Upper lobe of left lung (tissue), 6 donors: ENCODE measurements around the gene SYT5. TPM values are rescaled to one million over a fixed set of nuclear protein-coding genes. Genes with fewer than 3 reads are reported as not detected.
"Not testable (repeated sequence)": the region's sequence is repeated elsewhere in the genome, so short reads cannot be mapped to it uniquely, and the experiment has no call there.

Experiments
- ATAC-seq, 2 donors: fragments of 200-7000 bp; cut with Tn5 transposase; one replicate each; pipeline ENCODE4 v1.9.1; 2022; ENCODE audit warnings: mild to moderate bottlenecking in 2 of 2, moderate library complexity in 2 of 2; ENCODE audit not compliant: low FRiP score in 2 of 2
- DNase-seq, 2 donors: peaks; one replicate each; pipeline ENCODE4 v3.0.0-alpha.2; 2019 to 2020
- H3K27ac ChIP-seq, 4 donors: fragments of 200-600 bp; sonication (generic); one replicate each; pipeline ENCODE4 v1.5.1; 2016 to 2019
- H3K27me3 ChIP-seq, 4 donors: fragments of 200-600 bp; sonication (generic); one replicate each; pipeline ENCODE4 v1.5.1; 2017 to 2019
- H3K36me3 ChIP-seq, 4 donors: fragments of 200-600 bp; sonication (generic); one replicate each; pipeline ENCODE4 v1.5.1; 2016 to 2019
- H3K4me1 ChIP-seq, 4 donors: fragments of 200-600 bp; sonication (generic); one replicate each; pipeline ENCODE4 v1.5.1; 2018 to 2019
- H3K4me3 ChIP-seq, 4 donors: fragments of 200-600 bp; sonication (generic); one replicate each; pipeline ENCODE4 v1.5.1; 2017 to 2019; ENCODE audit warnings: mild to moderate bottlenecking in 2 of 4, moderate library complexity in 1 of 4
- H3K9me3 ChIP-seq, 4 donors: fragments of 200-600 bp; sonication (generic); one replicate each; pipeline ENCODE4 v1.5.1; 2018 to 2019
- CTCF ChIP-seq, 6 experiments: fragments of 450-650 bp in 4 of 6; fragments of 200-600 bp in 2 of 6; sonication (generic) in 2 of 6; IDR thresholded peaks; one replicate each; pipeline ENCODE4 v1.5.1; 2016 to 2019; ENCODE audit warnings: antibody characterized with exemption in 6 of 6
- EP300 ChIP-seq, 4 donors: sonication (generic); formaldehyde crosslinking; IDR thresholded peaks; one replicate each; pipeline ENCODE4 v1.5.1; 2017; ENCODE audit warnings: antibody characterized with exemption in 4 of 4, control low read depth in 2 of 4
- POLR2A ChIP-seq, 4 donors: fragments of 450-650 bp; IDR thresholded peaks; one replicate each; pipeline ENCODE4 v1.5.1; 2016 to 2017; ENCODE audit warnings: antibody characterized with exemption in 4 of 4, mild to moderate bottlenecking in 2 of 4
- POLR2AphosphoS5 ChIP-seq, 2 donors: sonication (generic); formaldehyde crosslinking; IDR thresholded peaks; one replicate each; pipeline ENCODE4 v1.5.1; 2017; ENCODE audit warnings: antibody characterized with exemption in 2 of 2
- WGBS, 2 donors: methylation state at CpG; one replicate each; pipeline ENCODE4 v1.1.5; 2017 to 2018; 5-methylcytosine and 5-hydroxymethylcytosine counted together
- total RNA-seq, 6 donors: library from RNA; depleted of rRNA in 4 of 6; stranded (reverse); fragments of >200 nt in 4 of 6; gene quantifications; one replicate each; pipeline versions ENCODE4 v1.1.0 to v1.2.1, GENCODE V29; 2016 to 2021
- donor health status: DM: no; HTN: no; CAD: no; lungs with moderate emphysema.
- donor health status: DM: no; HTN: yes; CAD: no; lungs with severe emphysema.

SYT5 gene
- total RNA-seq, 6 donors from 2014 or later: 0.11 to 0.91 TPM; not detected in 4

- Histone ChIP-seq H3K4me1 (no peaks in the 10 kb centered on the region), H3K9me3 (no peaks in the 10 kb centered on the region), H3K4me3 (no peak overlapping the region), H3K27me3 (no peaks in the 10 kb centered on the region), H3K27ac (no peak overlapping the region), H3K36me3 (peaks cover 2 to 45% (median 35%) of the 10 kb centered on the region in 4 donors)
- ATAC-seq (no peak), DNase-seq (no peak)
- 77 to 84% methylated on average over 7 of the region's 7 CpGs for WGBS, 2 donors
- TF ChIP-seq EP300 (IDR thresholded peaks at IDR 0.05) (no peak), CTCF (IDR thresholded peaks at IDR 0.05) (no peak), POLR2AphosphoS5 (IDR thresholded peaks at IDR 0.05) (no peak), POLR2A (IDR thresholded peaks at IDR 0.05) (no peak)
Observed at GRCh38 chr19:55225415-55225958, 45.4 kb upstream of the SYT5 start.

- not testable (repeated sequence) for H3K27ac ChIP-seq, DNase-seq, H3K4me3 ChIP-seq, H3K4me1 ChIP-seq, H3K9me3 ChIP-seq, ATAC-seq, H3K27me3 ChIP-seq
- 51 to 79% methylated on average over 7 to 11 of the region's 11 CpGs for WGBS, 2 donors
- peaks cover 0 to 39% (median 29%) of the 10 kb centered on the region in 4 donors for H3K36me3 ChIP-seq
Observed at GRCh38 chr19:55224679-55225414, 44.8 kb upstream of the SYT5 start.

- no peaks in the 10 kb centered on the region for H3K27me3 ChIP-seq
- no peak overlapping the region for H3K27ac ChIP-seq
- DNase-seq: no peak
- peaks cover 0 to 32% (median 22%) of the 10 kb centered on the region in 4 donors for H3K36me3 ChIP-seq
- no peak overlapping the region for H3K4me3 ChIP-seq
- 77 to 82% methylated on average over 14 to 21 of the region's 26 CpGs for WGBS, 2 donors
- TF ChIP-seq CTCF (IDR thresholded peaks at IDR 0.05) (no peak), POLR2AphosphoS5 (IDR thresholded peaks at IDR 0.05) (no peak), EP300 (IDR thresholded peaks at IDR 0.05) (no peak), POLR2A (IDR thresholded peaks at IDR 0.05) (no peak)
- peak in 1 of 2 donors; percentile 6 for ATAC-seq
- no peaks in the 10 kb centered on the region for H3K4me1 ChIP-seq
- H3K9me3 ChIP-seq: no peaks in the 10 kb centered on the region
Observed at GRCh38 chr19:55224038-55224665, 44.1 kb upstream of the SYT5 start.

- H3K9me3 ChIP-seq: no peaks in the 10 kb centered on the region
- no peaks in the 10 kb centered on the region for H3K27me3 ChIP-seq
- WGBS, 2 donors: 79 to 90% methylated on average over 13 to 17 of the region's 17 CpGs
- no peak overlapping the region for H3K4me3 ChIP-seq
- DNase-seq (peak in 1 of 2 donors; percentile 62), ATAC-seq (no peak)
- no peaks in the 10 kb centered on the region for H3K4me1 ChIP-seq
- peaks cover 0 to 25% (median 16%) of the 10 kb centered on the region in 4 donors for H3K36me3 ChIP-seq
- H3K27ac ChIP-seq: no peak overlapping the region
- no peak for TF ChIP-seq POLR2A (IDR thresholded peaks at IDR 0.05)
- TF ChIP-seq POLR2AphosphoS5 (IDR thresholded peaks at IDR 0.05): no peak
- TF ChIP-seq CTCF (IDR thresholded peaks at IDR 0.05): no peak
- TF ChIP-seq EP300 (IDR thresholded peaks at IDR 0.05): no peak
Observed at GRCh38 chr19:55223291-55224037, 43.4 kb upstream of the SYT5 start.

- no peak for ATAC-seq
Observed at GRCh38 chr19:55220525-55220924, 40.4 kb upstream of the SYT5 start.

More at GRCh38 chr19:55220525-55220924, 40.4 kb upstream of the SYT5 start:
- Histone ChIP-seq H3K4me3 (no peak overlapping the region), H3K36me3 (no peaks in the 10 kb centered on the region), H3K4me1 (peaks cover 10 to 14% (median 12%) of the 10 kb centered on the region in 4 donors), H3K27ac (no peak overlapping the region), H3K9me3 (no peaks in the 10 kb centered on the region), H3K27me3 (no peaks in the 10 kb centered on the region)
- DNase-seq: no peak
- no peak for TF ChIP-seq POLR2AphosphoS5 (IDR thresholded peaks at IDR 0.05)
- 79 to 81% methylated on average over 9 of the region's 9 CpGs for WGBS, 2 donors
